Naive B cell (primary cell): ENCODE measurements around the gene USP17L12. TPM values are rescaled to one million over a fixed set of nuclear protein-coding genes. Genes with fewer than 3 reads are reported as not detected.
"Not testable (repeated sequence)": the region's sequence is repeated elsewhere in the genome, so short reads cannot be mapped to it uniquely, and the experiment has no call there.

Source experiments
- ATAC-seq, 2 donors: fragments of 150-1000 bp; cut with Tn5 transposase; 2 replicates each; pipeline ENCODE4 v1.10.0; 2021; ENCODE audit warnings: low read depth in 2 of 2, mild to moderate bottlenecking in 2 of 2, moderate library complexity in 2 of 2
- DNase-seq: peaks from one replicate; pipeline ENCODE4 v3.0.0; 2022
- H3K27ac Mint-ChIP-seq, 6 donors: one replicate each; pipeline ENCODE4 v1.8.0; 2020 to 2022; ENCODE audit warnings: mild to moderate bottlenecking in 6 of 6, mixed read lengths in 6 of 6, moderate library complexity in 5 of 6, inconsistent platforms in 2 of 6
- H3K27me3 Mint-ChIP-seq, 3 donors: one replicate each; pipeline ENCODE4 v1.8.0; 2021 to 2022; ENCODE audit warnings: mixed read lengths in 3 of 3, mild to moderate bottlenecking in 1 of 3
- H3K36me3 Mint-ChIP-seq, 2 donors: one replicate each; pipeline ENCODE4 v1.8.0; 2020 to 2022; ENCODE audit warnings: mixed read lengths in 2 of 2, inconsistent platforms in 1 of 2, mild to moderate bottlenecking in 1 of 2
- H3K4me1 Mint-ChIP-seq, 3 donors: one replicate each; pipeline ENCODE4 v1.8.0; 2020 to 2022; ENCODE audit warnings: mixed read lengths in 3 of 3, inconsistent platforms in 1 of 3, mild to moderate bottlenecking in 1 of 3, moderate library complexity in 1 of 3
- H3K4me3 Mint-ChIP-seq, 8 donors: one replicate each; pipeline ENCODE4 v1.8.0; 2020 to 2022; ENCODE audit warnings: mild to moderate bottlenecking in 8 of 8, mixed read lengths in 8 of 8, moderate library complexity in 8 of 8, inconsistent platforms in 2 of 8
- H3K9me3 Mint-ChIP-seq, 7 donors: one replicate each; pipeline ENCODE4 v1.8.0; 2020 to 2022; ENCODE audit warnings: mixed read lengths in 7 of 7, mild to moderate bottlenecking in 5 of 7, inconsistent platforms in 2 of 7, moderate library complexity in 1 of 7
- polyA plus RNA-seq, 6 donors: library from polyadenylated mRNA; unstranded; fragments of 300-500 nt; fragmentation: Illumina TruSeq; gene quantifications; one replicate each; pipeline ENCODE4 v1.2.3, GENCODE V29; 2021; ENCODE audit warnings: low read depth in 6 of 6

USP17L12 gene
- polyA plus RNA-seq, 6 donors from 2014 or later, result not detected

DNA sequence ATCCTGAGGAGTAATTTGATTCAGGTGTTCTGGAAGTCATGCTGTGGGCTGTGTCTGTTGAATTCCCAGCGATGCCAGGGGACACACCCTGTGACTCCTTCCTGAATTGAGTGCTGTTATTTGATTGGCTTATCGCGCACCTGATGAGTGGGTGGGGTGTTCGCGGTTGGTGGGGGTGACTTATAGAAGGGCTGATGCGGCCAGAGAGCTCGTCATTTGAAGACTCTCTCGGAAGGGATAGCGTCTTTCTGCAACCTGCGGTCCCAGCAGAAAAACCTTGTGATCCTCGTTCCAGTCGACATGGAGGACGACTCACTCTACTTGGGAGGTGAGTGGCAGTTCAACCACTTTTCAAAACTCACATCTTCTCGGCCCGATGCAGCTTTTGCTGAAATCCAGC lies 47.4 kb downstream of the USP17L12 start, which contains the start of gene USP17L22:
Gene USP17L22, plus strand, starts transcription at position 301 of the 400 bp plus-strand sequence. Its CDS starts 0 bp downstream, at position 301.
- H3K9me3 Mint-ChIP-seq, H3K27ac Mint-ChIP-seq, H3K27me3 Mint-ChIP-seq, DNase-seq, ATAC-seq, H3K36me3 Mint-ChIP-seq, H3K4me1 Mint-ChIP-seq, H3K4me3 Mint-ChIP-seq: not testable (repeated sequence)

Other genes starting within 250 kb of the USP17L12 start
- not detected for gene FAM90A26, start 49.7 kb upstream of the USP17L12 start, polyA plus RNA-seq
- not detected for gene USP17L10, start 9.5 kb upstream of the USP17L12 start, polyA plus RNA-seq
- not detected for gene USP17L11, start 4.7 kb upstream of the USP17L12 start, polyA plus RNA-seq
- not detected for gene USP17L13, start 4.7 kb downstream of the USP17L12 start, polyA plus RNA-seq
- not detected for gene USP17L15, start 14.2 kb downstream of the USP17L12 start, polyA plus RNA-seq
- not detected for gene USP17L17, start 23.7 kb downstream of the USP17L12 start, polyA plus RNA-seq
- gene USP17L18, start 28.5 kb downstream of the USP17L12 start, polyA plus RNA-seq, result not detected
- gene USP17L19, start 33.2 kb downstream of the USP17L12 start, polyA plus RNA-seq, result not detected
- not detected for gene USP17L20, start 38.0 kb downstream of the USP17L12 start, polyA plus RNA-seq
- gene USP17L21, start 42.7 kb downstream of the USP17L12 start, polyA plus RNA-seq, result not detected
- not detected for gene USP17L22, start 47.5 kb downstream of the USP17L12 start, polyA plus RNA-seq
- gene USP17L24, start 105.0 kb downstream of the USP17L12 start, polyA plus RNA-seq, result not detected
- gene USP17L25, start 109.8 kb downstream of the USP17L12 start, polyA plus RNA-seq, result not detected
- gene USP17L26, start 114.5 kb downstream of the USP17L12 start, polyA plus RNA-seq, result not detected
- not detected for gene USP17L5, start 119.3 kb downstream of the USP17L12 start, polyA plus RNA-seq
- gene USP17L27, start 124.0 kb downstream of the USP17L12 start, polyA plus RNA-seq, result not detected
- not detected for gene USP17L28, start 128.7 kb downstream of the USP17L12 start, polyA plus RNA-seq
- not detected for gene USP17L29, start 133.5 kb downstream of the USP17L12 start, polyA plus RNA-seq
- not detected for gene USP17L30, start 143.0 kb downstream of the USP17L12 start, polyA plus RNA-seq
- gene DEFB131A, start 224.3 kb downstream of the USP17L12 start, polyA plus RNA-seq, result not detected